Osteoblast (primary cell): Measurements from ENCODE around the gene ACP3. TPM values are rescaled to one million over a fixed set of nuclear protein-coding genes. Genes with fewer than 3 reads are reported as not detected.
"Not testable (repeated sequence)": the region's sequence is repeated elsewhere in the genome, so short reads cannot be mapped to it uniquely, and the experiment has no call there.

Source experiments
- DNase-seq: peaks from one replicate; pipeline ENCODE4 v3.0.0; 2011; ENCODE audit warnings: low spot score, mixed read lengths; ENCODE audit not compliant: insufficient read length; ENCODE audit errors: missing footprints
- H2AFZ ChIP-seq: 2 replicates; pipeline ENCODE4 v1.6.0; 2011; ENCODE audit warnings: mild to moderate bottlenecking, low read length
- H3K27ac ChIP-seq: 2 replicates; pipeline ENCODE4 v1.5.1; 2011; ENCODE audit warnings: mild to moderate bottlenecking, low read depth, low read length, moderate library complexity
- H3K27me3 ChIP-seq: 2 replicates; pipeline ENCODE4 v1.6.0; 2012; ENCODE audit warnings: mild to moderate bottlenecking, control low read depth, inconsistent platforms, low read length, moderate library complexity; ENCODE audit not compliant: insufficient read depth
- H3K36me3 ChIP-seq: 2 replicates; pipeline ENCODE4 v1.5.1; 2011; ENCODE audit warnings: mild to moderate bottlenecking, low read length, control low read depth, moderate library complexity; ENCODE audit not compliant: insufficient read depth
- H3K4me1 ChIP-seq: 2 replicates; pipeline ENCODE4 v1.5.1; 2011; ENCODE audit warnings: mild to moderate bottlenecking, low read length, control low read depth, moderate library complexity; ENCODE audit not compliant: insufficient read depth
- H3K4me2 ChIP-seq: 2 replicates; pipeline ENCODE4 v1.6.0; 2011; ENCODE audit warnings: mild to moderate bottlenecking, low read length; ENCODE audit not compliant: insufficient read depth
- H3K4me3 ChIP-seq: fragments of 200-600 bp; sonication (generic); 3 replicates; pipeline ENCODE4 v1.5.1; 2012; ENCODE audit warnings: mild to moderate bottlenecking, low read length, inconsistent platforms; ENCODE audit not compliant: insufficient read depth
- H3K79me2 ChIP-seq: 2 replicates; pipeline ENCODE4 v1.6.0; 2012; ENCODE audit warnings: mild to moderate bottlenecking, low read length, control low read depth, inconsistent platforms; ENCODE audit not compliant: insufficient read depth
- H3K9me3 ChIP-seq: 2 replicates; pipeline ENCODE4 v1.5.1; 2011; ENCODE audit warnings: low read depth, low read length, control low read depth
- H4K20me1 ChIP-seq: 2 replicates; pipeline ENCODE4 v1.6.0; 2012; ENCODE audit warnings: mild to moderate bottlenecking, low read length, control low read depth; ENCODE audit not compliant: insufficient read depth
- CTCF ChIP-seq: IDR thresholded peaks from 2 replicates; pipeline ENCODE4 v1.5.1; 2011; ENCODE audit warnings: mild to moderate bottlenecking, low read depth, low read length, moderate library complexity; ENCODE audit errors: extremely low read depth
- total RNA-seq: library from RNA; depleted of rRNA; stranded (reverse); fragments of >200 nt; gene quantifications from 2 replicates; pipeline ENCODE4 v1.2.3, GENCODE V29; 2012

Gene ACP3
- total RNA-seq, 1 donor, result under 0.01 TPM

DNA sequence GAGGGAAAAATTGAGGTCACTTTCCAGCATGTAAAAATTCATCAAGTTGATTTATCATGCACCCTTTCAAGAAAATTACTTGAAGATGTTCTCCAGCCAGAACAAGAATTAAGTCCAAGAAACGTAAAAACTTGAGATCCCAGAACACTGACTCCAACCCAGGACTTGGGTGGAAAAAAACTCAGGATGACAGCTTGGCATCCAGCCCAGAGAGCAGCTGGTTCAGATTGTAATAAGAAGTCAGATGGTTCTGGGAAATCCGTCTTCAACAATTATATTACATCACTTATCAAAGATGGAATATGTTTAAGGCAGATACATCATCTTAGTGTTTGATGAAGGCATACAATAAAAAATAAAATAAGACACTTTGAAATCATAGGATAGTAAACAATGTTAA lies 77.1 kb downstream of the ACP3 start:
- H2AFZ ChIP-seq, result no peak overlapping the region
- no peaks in the 10 kb centered on the region for H3K9me3 ChIP-seq
- no peaks in the 10 kb centered on the region for H4K20me1 ChIP-seq
- no peaks in the 10 kb centered on the region for H3K36me3 ChIP-seq
- H3K4me3 ChIP-seq, result no peak overlapping the region
- H3K27me3 ChIP-seq, result no peaks in the 10 kb centered on the region
- no peaks in the 10 kb centered on the region for H3K4me1 ChIP-seq
- no peak overlapping the region for H3K27ac ChIP-seq
- DNase-seq, result no peak
- H3K79me2 ChIP-seq, result no peaks in the 10 kb centered on the region
- no peak for TF ChIP-seq CTCF
- no peak overlapping the region for H3K4me2 ChIP-seq

DNA sequence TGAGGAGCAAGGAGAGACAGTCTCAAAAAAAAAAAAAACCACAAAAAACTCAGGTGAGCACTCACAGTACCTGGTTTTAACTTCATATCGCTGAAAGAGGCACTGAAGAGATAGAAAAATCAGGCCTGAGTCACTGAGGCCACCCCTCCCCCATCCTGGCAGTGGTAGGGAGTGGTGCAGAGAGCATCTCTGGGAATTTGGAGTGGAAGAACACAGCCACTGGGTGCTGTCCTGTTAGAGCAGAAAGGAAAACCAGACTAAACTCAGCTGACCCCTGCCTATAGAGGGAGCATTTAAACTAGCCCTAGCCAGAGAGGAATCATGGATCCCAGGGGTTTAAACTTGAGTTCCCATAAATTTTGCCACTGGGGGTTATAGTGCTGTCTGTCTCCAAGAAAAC lies 77.9 kb downstream of the ACP3 start:
- Histone ChIP-seq H3K36me3 (no peaks in the 10 kb centered on the region), H3K27me3 (no peaks in the 10 kb centered on the region), H4K20me1 (no peaks in the 10 kb centered on the region), H2AFZ (no peak overlapping the region), H3K4me3 (no peak overlapping the region), H3K4me1 (no peaks in the 10 kb centered on the region), H3K4me2 (no peak overlapping the region), H3K9me3 (no peaks in the 10 kb centered on the region), H3K27ac (no peak overlapping the region), H3K79me2 (no peaks in the 10 kb centered on the region)
- no peak for TF ChIP-seq CTCF
- DNase-seq, result no peak

DNA sequence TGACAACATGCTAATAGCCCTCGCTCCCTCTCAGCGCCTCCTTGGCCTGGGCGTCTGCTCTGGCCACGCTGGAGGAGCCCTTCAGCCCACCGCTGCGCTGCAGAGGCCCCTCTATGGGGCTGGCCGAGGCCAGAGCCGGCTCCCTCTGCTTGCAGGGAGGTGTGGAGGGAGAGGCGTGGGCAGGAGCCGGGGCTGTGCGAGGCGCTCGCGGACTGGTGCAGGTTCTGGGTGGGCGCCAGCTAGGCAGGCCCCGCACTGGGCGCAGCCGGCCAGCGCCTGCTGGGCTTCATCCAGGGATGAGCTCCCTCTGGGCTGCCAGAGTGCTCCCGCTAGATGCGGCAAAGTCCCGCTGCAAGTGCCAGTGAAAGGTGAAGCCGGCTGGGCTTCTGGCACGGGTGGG lies 79.0 kb downstream of the ACP3 start:
- no peak for DNase-seq
- Histone ChIP-seq H3K36me3 (no peaks in the 10 kb centered on the region), H3K9me3 (no peaks in the 10 kb centered on the region), H3K4me3 (no peak overlapping the region), H2AFZ (no peak overlapping the region), H3K4me2 (no peak overlapping the region), H3K27ac (no peak overlapping the region), H3K27me3 (no peaks in the 10 kb centered on the region), H4K20me1 (no peaks in the 10 kb centered on the region), H3K79me2 (no peaks in the 10 kb centered on the region), H3K4me1 (no peaks in the 10 kb centered on the region)
- no peak for TF ChIP-seq CTCF

GRCh38 chr3:132396776-132397175 lies 79.6 kb downstream of the ACP3 start:
- not testable (repeated sequence) for H3K4me3 ChIP-seq, H4K20me1 ChIP-seq, H3K4me2 ChIP-seq, H3K27ac ChIP-seq, H3K4me1 ChIP-seq, H2AFZ ChIP-seq, DNase-seq, H3K36me3 ChIP-seq, H3K27me3 ChIP-seq, H3K79me2 ChIP-seq, H3K9me3 ChIP-seq
